Ovary (tissue), 3 donors: Measurements from ENCODE around the gene LRRC51.
"Not testable (repeated sequence)": the region's sequence is repeated elsewhere in the genome, so short reads cannot be mapped to it uniquely, and the experiment has no call there.

Experiments
- EP300 ChIP-seq: sonication (generic); formaldehyde crosslinking; IDR thresholded peaks from one replicate; pipeline ENCODE4 v1.6.1; 2017; ENCODE audit warnings: antibody characterized with exemption
- POLR2A ChIP-seq: fragments of 450-650 bp; IDR thresholded peaks from one replicate; pipeline ENCODE4 v1.6.1; 2017; ENCODE audit warnings: antibody characterized with exemption, mild to moderate bottlenecking, moderate library complexity
- TF ChIP-seq, protein P1 (sequence below), 3 donors: fragments of 450-650 bp in 2 of 3; fragments of 200-600 bp in 1 of 3; IDR thresholded peaks; one replicate each; pipeline versions ENCODE4 v1.5.1 to v1.8.0; 2016 to 2022; ENCODE audit warnings: antibody characterized with exemption in 3 of 3, mild to moderate bottlenecking in 1 of 3
- donor health status: DM: no; HTN: no; CAD: no.

DNA sequence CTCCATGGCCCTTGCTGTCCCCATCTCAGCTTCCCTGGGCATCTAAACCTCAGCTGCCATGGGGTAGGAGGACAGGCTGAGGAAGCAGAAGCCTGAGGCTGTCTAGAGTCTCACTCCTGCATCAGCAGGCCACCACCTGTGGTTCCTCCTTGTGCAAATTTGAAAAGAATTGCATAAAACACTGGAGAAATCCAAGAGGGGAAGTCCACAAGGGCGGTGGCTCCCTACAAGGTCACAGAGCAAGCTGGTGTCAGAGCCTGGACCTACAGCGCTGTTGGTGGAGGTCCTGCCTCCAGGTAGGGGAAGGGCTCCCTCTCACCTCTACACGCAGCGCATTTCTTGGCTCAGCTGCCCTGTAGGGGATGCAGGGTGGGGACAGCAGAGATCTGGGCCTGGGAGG, 54.8 kb downstream of the LRRC51 start, which contains the start of gene FOLR3:
- TF ChIP-seq, protein P1, sequence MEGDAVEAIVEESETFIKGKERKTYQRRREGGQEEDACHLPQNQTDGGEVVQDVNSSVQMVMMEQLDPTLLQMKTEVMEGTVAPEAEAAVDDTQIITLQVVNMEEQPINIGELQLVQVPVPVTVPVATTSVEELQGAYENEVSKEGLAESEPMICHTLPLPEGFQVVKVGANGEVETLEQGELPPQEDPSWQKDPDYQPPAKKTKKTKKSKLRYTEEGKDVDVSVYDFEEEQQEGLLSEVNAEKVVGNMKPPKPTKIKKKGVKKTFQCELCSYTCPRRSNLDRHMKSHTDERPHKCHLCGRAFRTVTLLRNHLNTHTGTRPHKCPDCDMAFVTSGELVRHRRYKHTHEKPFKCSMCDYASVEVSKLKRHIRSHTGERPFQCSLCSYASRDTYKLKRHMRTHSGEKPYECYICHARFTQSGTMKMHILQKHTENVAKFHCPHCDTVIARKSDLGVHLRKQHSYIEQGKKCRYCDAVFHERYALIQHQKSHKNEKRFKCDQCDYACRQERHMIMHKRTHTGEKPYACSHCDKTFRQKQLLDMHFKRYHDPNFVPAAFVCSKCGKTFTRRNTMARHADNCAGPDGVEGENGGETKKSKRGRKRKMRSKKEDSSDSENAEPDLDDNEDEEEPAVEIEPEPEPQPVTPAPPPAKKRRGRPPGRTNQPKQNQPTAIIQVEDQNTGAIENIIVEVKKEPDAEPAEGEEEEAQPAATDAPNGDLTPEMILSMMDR (IDR thresholded peaks at IDR 0.05) = not testable (repeated sequence)
- not testable (repeated sequence) for TF ChIP-seq EP300, POLR2A
